K562 (cell line): ENCODE measurements around the gene RIPPLY3. TPM values are rescaled to one million over a fixed set of nuclear protein-coding genes. Genes with fewer than 3 reads are reported as not detected.

Experiments
- CHCHD3 ChIP-seq: fragments of 250-450 bp; sonication (Bioruptor Pico); IDR thresholded peaks from 2 replicates; pipeline ENCODE4 v2.1.2; 2022; ENCODE audit warnings: mild to moderate bottlenecking
- FOS ChIP-seq: IDR thresholded peaks from 3 replicates; pipeline ENCODE4 v1.6.1; 2011; ENCODE audit not compliant: insufficient read length; ENCODE audit errors: extremely low read depth
- SRF ChIP-seq, 2 experiments: fragments of 250-450, 450-650 bp in 1 of 2; sonication (Bioruptor Pico) in 1 of 2; sonication (generic) in 1 of 2; formaldehyde crosslinking; IDR thresholded peaks; 2 replicates each; pipeline versions ENCODE4 v1.5.0 to v1.5.1; 2020 to 2022; ENCODE audit warnings: mild to moderate bottlenecking in 1 of 2, missing genetic modification reagents in 1 of 2
- ZEB2 ChIP-seq: fragments of 450-650 bp; IDR thresholded peaks from 2 replicates; pipeline ENCODE4 v1.6.1; 2016
- polyA plus RNA-seq, 8 experiments: library from polyadenylated mRNA; depleted of rRNA in 4 of 8; stranded (reverse) in 5 of 8; unstranded in 3 of 8; fragments of >200 nt; fragmentation: Nextera tagmentation in 2 of 8; fragmentation: Illumina TruSeq in 1 of 8; extraction: Ambion mirVana in 2 of 8; extraction: Trizol in 1 of 8; gene quantifications; 2 replicates each; pipeline versions ENCODE4 v1.2.1 to v1.2.3, GENCODE V29; 2011 to 2014; ENCODE audit warnings: inconsistent platforms in 1 of 8, missing spikeins in 1 of 8
- total RNA-seq, 7 experiments: library from RNA; depleted of rRNA in 6 of 7; stranded (reverse); fragments of >200 nt in 6 of 7; fragmentation: Illumina TruSeq in 2 of 7; extraction: Trizol in 2 of 7; gene quantifications; 2 replicates each; pipeline versions ENCODE4 v1.2.1 to v1.2.3, GENCODE V29; 2011 to 2021; ENCODE audit warnings: low replicate concordance in 1 of 7
- TF ChIP-seq, protein P1 (sequence below): sonication (generic); formaldehyde crosslinking; IDR thresholded peaks from 2 replicates; pipeline ENCODE4 v1.8.0; 2022; ENCODE audit warnings: missing genetic modification reagents, mild to moderate bottlenecking, moderate library complexity, borderline replicate concordance
- TF ChIP-seq, protein P2 (sequence below): sonication (generic); formaldehyde crosslinking; IDR thresholded peaks from 2 replicates; pipeline ENCODE4 v1.8.0; 2022; ENCODE audit warnings: missing genetic modification reagents, mild to moderate bottlenecking, borderline replicate concordance
- TF ChIP-seq, protein P3 (sequence below): fragments of 450-650 bp; IDR thresholded peaks from 2 replicates; pipeline ENCODE4 v1.6.1; 2016; ENCODE audit warnings: mild to moderate bottlenecking, moderate library complexity
- TF ChIP-seq, protein P4 (sequence below): fragments of 250-450 bp; sonication (Bioruptor Pico); IDR thresholded peaks from 2 replicates; pipeline ENCODE4 v1.9.0; 2021; ENCODE audit warnings: mild to moderate bottlenecking, inconsistent platforms

The RIPPLY3 gene
- total and polyA plus RNA-seq, 9 of the 15 experiments (the other 6 are each of a cell fraction or from before 2014, with no cell fraction given), result not detected

DNA sequence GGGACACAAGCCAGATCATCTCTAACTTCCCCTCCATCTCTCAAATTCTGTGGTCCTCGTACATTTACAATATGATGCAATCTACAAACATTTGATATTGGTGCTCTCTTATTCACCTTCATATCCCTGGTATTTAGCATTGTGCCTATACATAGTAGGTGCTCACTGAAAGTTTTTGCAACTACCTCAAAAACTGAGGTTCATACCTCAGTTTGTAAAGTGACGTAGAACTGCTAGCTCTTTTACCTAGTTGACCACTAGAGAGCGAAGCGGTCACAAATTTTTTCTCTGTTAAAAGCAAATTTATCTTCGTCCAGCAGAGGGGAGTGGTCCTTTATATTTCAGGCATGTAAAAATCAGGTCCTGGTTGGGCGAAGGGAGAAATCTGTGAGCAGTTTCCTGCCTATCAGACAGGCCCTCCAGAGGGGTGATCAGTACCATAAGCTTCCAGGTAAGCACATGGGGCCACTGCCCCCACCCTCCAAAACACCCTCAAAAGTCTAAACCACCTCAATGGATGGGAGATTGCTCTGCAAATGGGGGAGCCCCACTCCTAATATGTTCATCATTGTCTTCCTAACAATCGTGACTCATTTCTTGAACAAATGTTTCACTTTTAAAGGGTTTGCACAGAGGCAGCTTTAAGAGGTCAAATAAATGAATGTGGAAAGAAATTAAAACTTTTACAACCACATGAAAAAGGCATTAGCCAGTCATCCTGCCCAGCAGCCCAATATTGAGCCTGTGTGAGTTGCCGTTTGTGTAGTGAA lies 29.4 kb upstream of the RIPPLY3 start (continued):
- TF ChIP-seq, protein P1, sequence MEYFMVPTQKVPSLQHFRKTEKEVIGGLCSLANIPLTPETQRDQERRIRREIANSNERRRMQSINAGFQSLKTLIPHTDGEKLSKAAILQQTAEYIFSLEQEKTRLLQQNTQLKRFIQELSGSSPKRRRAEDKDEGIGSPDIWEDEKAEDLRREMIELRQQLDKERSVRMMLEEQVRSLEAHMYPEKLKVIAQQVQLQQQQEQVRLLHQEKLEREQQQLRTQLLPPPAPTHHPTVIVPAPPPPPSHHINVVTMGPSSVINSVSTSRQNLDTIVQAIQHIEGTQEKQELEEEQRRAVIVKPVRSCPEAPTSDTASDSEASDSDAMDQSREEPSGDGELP (CRISPR knock-in tag), result peak; percentile 26; the same call in 1 of the 2 replicates
- TF ChIP-seq, protein P2, sequence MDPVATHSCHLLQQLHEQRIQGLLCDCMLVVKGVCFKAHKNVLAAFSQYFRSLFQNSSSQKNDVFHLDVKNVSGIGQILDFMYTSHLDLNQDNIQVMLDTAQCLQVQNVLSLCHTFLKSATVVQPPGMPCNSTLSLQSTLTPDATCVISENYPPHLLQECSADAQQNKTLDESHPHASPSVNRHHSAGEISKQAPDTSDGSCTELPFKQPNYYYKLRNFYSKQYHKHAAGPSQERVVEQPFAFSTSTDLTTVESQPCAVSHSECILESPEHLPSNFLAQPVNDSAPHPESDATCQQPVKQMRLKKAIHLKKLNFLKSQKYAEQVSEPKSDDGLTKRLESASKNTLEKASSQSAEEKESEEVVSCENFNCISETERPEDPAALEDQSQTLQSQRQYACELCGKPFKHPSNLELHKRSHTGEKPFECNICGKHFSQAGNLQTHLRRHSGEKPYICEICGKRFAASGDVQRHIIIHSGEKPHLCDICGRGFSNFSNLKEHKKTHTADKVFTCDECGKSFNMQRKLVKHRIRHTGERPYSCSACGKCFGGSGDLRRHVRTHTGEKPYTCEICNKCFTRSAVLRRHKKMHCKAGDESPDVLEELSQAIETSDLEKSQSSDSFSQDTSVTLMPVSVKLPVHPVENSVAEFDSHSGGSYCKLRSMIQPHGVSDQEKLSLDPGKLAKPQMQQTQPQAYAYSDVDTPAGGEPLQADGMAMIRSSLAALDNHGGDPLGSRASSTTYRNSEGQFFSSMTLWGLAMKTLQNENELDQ, result no peak
- 0 out of 2 replicates have a peak, but pooled peaks have one; percentile 17 for TF ChIP-seq ZEB2
- TF ChIP-seq, protein P3, sequence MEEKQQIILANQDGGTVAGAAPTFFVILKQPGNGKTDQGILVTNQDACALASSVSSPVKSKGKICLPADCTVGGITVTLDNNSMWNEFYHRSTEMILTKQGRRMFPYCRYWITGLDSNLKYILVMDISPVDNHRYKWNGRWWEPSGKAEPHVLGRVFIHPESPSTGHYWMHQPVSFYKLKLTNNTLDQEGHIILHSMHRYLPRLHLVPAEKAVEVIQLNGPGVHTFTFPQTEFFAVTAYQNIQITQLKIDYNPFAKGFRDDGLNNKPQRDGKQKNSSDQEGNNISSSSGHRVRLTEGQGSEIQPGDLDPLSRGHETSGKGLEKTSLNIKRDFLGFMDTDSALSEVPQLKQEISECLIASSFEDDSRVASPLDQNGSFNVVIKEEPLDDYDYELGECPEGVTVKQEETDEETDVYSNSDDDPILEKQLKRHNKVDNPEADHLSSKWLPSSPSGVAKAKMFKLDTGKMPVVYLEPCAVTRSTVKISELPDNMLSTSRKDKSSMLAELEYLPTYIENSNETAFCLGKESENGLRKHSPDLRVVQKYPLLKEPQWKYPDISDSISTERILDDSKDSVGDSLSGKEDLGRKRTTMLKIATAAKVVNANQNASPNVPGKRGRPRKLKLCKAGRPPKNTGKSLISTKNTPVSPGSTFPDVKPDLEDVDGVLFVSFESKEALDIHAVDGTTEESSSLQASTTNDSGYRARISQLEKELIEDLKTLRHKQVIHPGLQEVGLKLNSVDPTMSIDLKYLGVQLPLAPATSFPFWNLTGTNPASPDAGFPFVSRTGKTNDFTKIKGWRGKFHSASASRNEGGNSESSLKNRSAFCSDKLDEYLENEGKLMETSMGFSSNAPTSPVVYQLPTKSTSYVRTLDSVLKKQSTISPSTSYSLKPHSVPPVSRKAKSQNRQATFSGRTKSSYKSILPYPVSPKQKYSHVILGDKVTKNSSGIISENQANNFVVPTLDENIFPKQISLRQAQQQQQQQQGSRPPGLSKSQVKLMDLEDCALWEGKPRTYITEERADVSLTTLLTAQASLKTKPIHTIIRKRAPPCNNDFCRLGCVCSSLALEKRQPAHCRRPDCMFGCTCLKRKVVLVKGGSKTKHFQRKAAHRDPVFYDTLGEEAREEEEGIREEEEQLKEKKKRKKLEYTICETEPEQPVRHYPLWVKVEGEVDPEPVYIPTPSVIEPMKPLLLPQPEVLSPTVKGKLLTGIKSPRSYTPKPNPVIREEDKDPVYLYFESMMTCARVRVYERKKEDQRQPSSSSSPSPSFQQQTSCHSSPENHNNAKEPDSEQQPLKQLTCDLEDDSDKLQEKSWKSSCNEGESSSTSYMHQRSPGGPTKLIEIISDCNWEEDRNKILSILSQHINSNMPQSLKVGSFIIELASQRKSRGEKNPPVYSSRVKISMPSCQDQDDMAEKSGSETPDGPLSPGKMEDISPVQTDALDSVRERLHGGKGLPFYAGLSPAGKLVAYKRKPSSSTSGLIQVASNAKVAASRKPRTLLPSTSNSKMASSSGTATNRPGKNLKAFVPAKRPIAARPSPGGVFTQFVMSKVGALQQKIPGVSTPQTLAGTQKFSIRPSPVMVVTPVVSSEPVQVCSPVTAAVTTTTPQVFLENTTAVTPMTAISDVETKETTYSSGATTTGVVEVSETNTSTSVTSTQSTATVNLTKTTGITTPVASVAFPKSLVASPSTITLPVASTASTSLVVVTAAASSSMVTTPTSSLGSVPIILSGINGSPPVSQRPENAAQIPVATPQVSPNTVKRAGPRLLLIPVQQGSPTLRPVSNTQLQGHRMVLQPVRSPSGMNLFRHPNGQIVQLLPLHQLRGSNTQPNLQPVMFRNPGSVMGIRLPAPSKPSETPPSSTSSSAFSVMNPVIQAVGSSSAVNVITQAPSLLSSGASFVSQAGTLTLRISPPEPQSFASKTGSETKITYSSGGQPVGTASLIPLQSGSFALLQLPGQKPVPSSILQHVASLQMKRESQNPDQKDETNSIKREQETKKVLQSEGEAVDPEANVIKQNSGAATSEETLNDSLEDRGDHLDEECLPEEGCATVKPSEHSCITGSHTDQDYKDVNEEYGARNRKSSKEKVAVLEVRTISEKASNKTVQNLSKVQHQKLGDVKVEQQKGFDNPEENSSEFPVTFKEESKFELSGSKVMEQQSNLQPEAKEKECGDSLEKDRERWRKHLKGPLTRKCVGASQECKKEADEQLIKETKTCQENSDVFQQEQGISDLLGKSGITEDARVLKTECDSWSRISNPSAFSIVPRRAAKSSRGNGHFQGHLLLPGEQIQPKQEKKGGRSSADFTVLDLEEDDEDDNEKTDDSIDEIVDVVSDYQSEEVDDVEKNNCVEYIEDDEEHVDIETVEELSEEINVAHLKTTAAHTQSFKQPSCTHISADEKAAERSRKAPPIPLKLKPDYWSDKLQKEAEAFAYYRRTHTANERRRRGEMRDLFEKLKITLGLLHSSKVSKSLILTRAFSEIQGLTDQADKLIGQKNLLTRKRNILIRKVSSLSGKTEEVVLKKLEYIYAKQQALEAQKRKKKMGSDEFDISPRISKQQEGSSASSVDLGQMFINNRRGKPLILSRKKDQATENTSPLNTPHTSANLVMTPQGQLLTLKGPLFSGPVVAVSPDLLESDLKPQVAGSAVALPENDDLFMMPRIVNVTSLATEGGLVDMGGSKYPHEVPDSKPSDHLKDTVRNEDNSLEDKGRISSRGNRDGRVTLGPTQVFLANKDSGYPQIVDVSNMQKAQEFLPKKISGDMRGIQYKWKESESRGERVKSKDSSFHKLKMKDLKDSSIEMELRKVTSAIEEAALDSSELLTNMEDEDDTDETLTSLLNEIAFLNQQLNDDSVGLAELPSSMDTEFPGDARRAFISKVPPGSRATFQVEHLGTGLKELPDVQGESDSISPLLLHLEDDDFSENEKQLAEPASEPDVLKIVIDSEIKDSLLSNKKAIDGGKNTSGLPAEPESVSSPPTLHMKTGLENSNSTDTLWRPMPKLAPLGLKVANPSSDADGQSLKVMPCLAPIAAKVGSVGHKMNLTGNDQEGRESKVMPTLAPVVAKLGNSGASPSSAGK, result no peak
- no peak for TF ChIP-seq FOS
- TF ChIP-seq CHCHD3 (CRISPR knock-in tag), result no peak
- TF ChIP-seq, protein P4, sequence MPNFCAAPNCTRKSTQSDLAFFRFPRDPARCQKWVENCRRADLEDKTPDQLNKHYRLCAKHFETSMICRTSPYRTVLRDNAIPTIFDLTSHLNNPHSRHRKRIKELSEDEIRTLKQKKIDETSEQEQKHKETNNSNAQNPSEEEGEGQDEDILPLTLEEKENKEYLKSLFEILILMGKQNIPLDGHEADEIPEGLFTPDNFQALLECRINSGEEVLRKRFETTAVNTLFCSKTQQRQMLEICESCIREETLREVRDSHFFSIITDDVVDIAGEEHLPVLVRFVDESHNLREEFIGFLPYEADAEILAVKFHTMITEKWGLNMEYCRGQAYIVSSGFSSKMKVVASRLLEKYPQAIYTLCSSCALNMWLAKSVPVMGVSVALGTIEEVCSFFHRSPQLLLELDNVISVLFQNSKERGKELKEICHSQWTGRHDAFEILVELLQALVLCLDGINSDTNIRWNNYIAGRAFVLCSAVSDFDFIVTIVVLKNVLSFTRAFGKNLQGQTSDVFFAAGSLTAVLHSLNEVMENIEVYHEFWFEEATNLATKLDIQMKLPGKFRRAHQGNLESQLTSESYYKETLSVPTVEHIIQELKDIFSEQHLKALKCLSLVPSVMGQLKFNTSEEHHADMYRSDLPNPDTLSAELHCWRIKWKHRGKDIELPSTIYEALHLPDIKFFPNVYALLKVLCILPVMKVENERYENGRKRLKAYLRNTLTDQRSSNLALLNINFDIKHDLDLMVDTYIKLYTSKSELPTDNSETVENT (CRISPR knock-in tag), result no peak
- TF ChIP-seq SRF (CRISPR knock-in tag; IDR thresholded peaks at IDR 0.05), result peak in 1 of 2 experiments; percentile 47; a peak in 1 of 4 replicates
